ENCODE results near the gene C2CD2. TPM values are rescaled to one million over a fixed set of nuclear protein-coding genes. Genes with fewer than 3 reads are reported as not detected.

The C2CD2 gene
- total and polyA plus RNA-seq, 2 of the 4 experiments (the other 2 are of a cell fraction) = 15.6 to 25.3 TPM

- dilution Hi-C loops (cut with HindIII; ENCODE audit: low sequenced_read_pairs, unreplicated experiment) = no loop called here
- no peak for DNase-seq
Observed at GRCh38 chr21:41906770-41907169, 47.0 kb downstream of the C2CD2 start.

More at GRCh38 chr21:41906770-41907169, 47.0 kb downstream of the C2CD2 start:
- Histone ChIP-seq H3K9me3 (ENCODE audit: control insufficient read depth, insufficient read depth, low read length) (no peaks in the 10 kb centered on the region), H4K20me1 (ENCODE audit: insufficient read depth, low read length) (no peaks in the 10 kb centered on the region), H3K9me1 (ENCODE audit: insufficient read depth, low read length) (no peaks in the 10 kb centered on the region; the same call in 1 of the 2 replicates), H2BK15ac (ENCODE audit: low read depth, low read length) (no peak overlapping the region), H4K8ac (ENCODE audit: low read depth in 2 of 2, low read length in 2 of 2) (no peak overlapping the region), H3K36me3 (ENCODE audit: control insufficient read depth, insufficient read depth, low read length) (peaks cover 34% of the 10 kb centered on the region), H4K5ac (ENCODE audit: low read depth, low read length) (no peak overlapping the region), H3K4me3 (ENCODE audit: insufficient read depth, low read depth, low read length) (no peak overlapping the region), H3K23ac (ENCODE audit: low read depth, low read length) (no peak overlapping the region), H3K27me3 (ENCODE audit: control insufficient read depth, insufficient read depth, low read length) (no peaks in the 10 kb centered on the region), H2AK9ac (replicated peaks; ENCODE audit: low read depth, low read length, poor library complexity) (peak overlapping the region; percentile 50), H3K27ac (ENCODE audit: insufficient read depth, low read length) (no peak overlapping the region), H3K79me1 (ENCODE audit: low read depth in 1 of 2, low read length in 2 of 2) (no peaks in the 10 kb centered on the region), H4K91ac (ENCODE audit: insufficient read depth, low read depth, low read length) (no peak overlapping the region), H2BK20ac (ENCODE audit: low read depth, low read length) (no peak overlapping the region), H3K4ac (ENCODE audit: low read depth, low read length) (no peak overlapping the region), H3K4me2 (ENCODE audit: low read depth, low read length) (no peak overlapping the region), H2AK5ac (ENCODE audit: low read depth, low read length) (no peak overlapping the region), H3K9ac (ENCODE audit: low read depth, low read length) (no peak overlapping the region), H3K4me1 (ENCODE audit: control insufficient read depth, insufficient read depth, low read length) (no peaks in the 10 kb centered on the region), H2BK5ac (ENCODE audit: low read depth, low read length, poor library complexity, severe bottlenecking) (no peak overlapping the region), H3K14ac (replicated peaks; ENCODE audit: low read depth, low read length) (no peak overlapping the region), H2BK120ac (ENCODE audit: low read depth, low read length) (no peak overlapping the region), H3K56ac (ENCODE audit: extremely low read depth, insufficient read depth, low read length) (no peak overlapping the region), H2AFZ (replicated peaks; ENCODE audit: low read length, poor library complexity) (no peak overlapping the region), H3K18ac (ENCODE audit: low read depth, low read length) (no peak overlapping the region)
- in situ Hi-C loops (cut with MboI; ENCODE audit: low sequenced_read_pairs) = no loop called here
- ATAC-seq (ENCODE audit: low read depth) = no peak
- TF ChIP-seq CEBPB (IDR thresholded peaks at IDR 0.05; ENCODE audit: low read depth, low read length) (no peak), CHD1 (IDR thresholded peaks at IDR 0.05; ENCODE audit: low read depth, low read length) (no peak), MXI1 (IDR thresholded peaks at IDR 0.05; ENCODE audit: borderline replicate concordance, low read depth, low read length) (no peak), MAZ (IDR thresholded peaks at IDR 0.05; ENCODE audit: borderline replicate concordance, low read depth, low read length) (no peak), FOS (IDR thresholded peaks at IDR 0.05; ENCODE audit: low read depth, low read length) (no peak), RAD21 (IDR thresholded peaks at IDR 0.05; ENCODE audit: low read length) (no peak), ELK1 (IDR thresholded peaks at IDR 0.05; ENCODE audit: borderline replicate concordance, low read depth, low read length) (no peak), RFX5 (IDR thresholded peaks at IDR 0.05; ENCODE audit: low read depth, low read length) (no peak), POLR2A (IDR thresholded peaks at IDR 0.05; ENCODE audit: low read depth, low read length) (no peak), BHLHE40 (IDR thresholded peaks at IDR 0.05; ENCODE audit: low read depth, low read length) (no peak), SMC3 (IDR thresholded peaks at IDR 0.05; ENCODE audit: low read depth, low read length) (no peak), RCOR1 (IDR thresholded peaks at IDR 0.05; ENCODE audit: insufficient replicate concordance, low read length) (no peak), MAFK (IDR thresholded peaks at IDR 0.05; ENCODE audit: low read depth, low read length) (no peak), CTCF (conservative IDR thresholded peaks at IDR 0.05; ENCODE audit: low read depth, low read length) (no peak), NFE2L2 (IDR thresholded peaks at IDR 0.05; ENCODE audit: low read depth, low read length) (no peak), USF2 (IDR thresholded peaks at IDR 0.05; ENCODE audit: low read depth, low read length) (no peak)
- intact Hi-C loops (cut with micrococcal nuclease) = no loop called here
- WGBS, 2 experiments (ENCODE audit: extremely low coverage in 2 of 2, insufficient read length in 1 of 2) = 76% methylated on average over 5 of the region's 14 CpGs; no CpG with 5 or more reads in 1 of the 2 experiments
- ChIA-PET POLR2A (ENCODE audit: unreplicated experiment) (no interaction called here), CTCF (no interaction called here)
- no TSS peak for BruUV-seq (replicated peaks)
